Measurements from ENCODE around the gene SERINC5.

SERINC5 gene

GRCh38 chr5:80240368-80240986 lies 15.4 kb downstream of the SERINC5 start:
- Histone ChIP-seq H3K4me1 (ENCODE audit: low read depth, poor library complexity, severe bottlenecking) (peaks cover 23% of the 10 kb centered on the region), H3K4me2 (no peak overlapping the region), H3K79me2 (ENCODE audit: insufficient read depth, low read depth) (peaks cover 72% of the 10 kb centered on the region), H3K36me3 (ENCODE audit: insufficient read depth) (peaks cover 7% of the 10 kb centered on the region; the same call in 1 of the 2 replicates), H4K20me1 (ENCODE audit: insufficient read depth) (no peaks in the 10 kb centered on the region), H3K27ac (no peak overlapping the region), H3K4me3 (IDR thresholded peaks at IDR 0.05; ENCODE audit: insufficient read depth, low read depth, low read length) (no peak overlapping the region), H3K27me3 (ENCODE audit: insufficient read depth, low read depth) (no peaks in the 10 kb centered on the region), H3K9ac (no peak overlapping the region), H2AFZ (ENCODE audit: low read depth) (no peak overlapping the region)
- no peak for TF ChIP-seq CTCF (conservative IDR thresholded peaks at IDR 0.05; ENCODE audit: low read depth, low read length)

GRCh38 chr5:80239680-80240367 lies 16.0 kb downstream of the SERINC5 start:
- peaks cover 66% of the 10 kb centered on the region for H3K79me2 ChIP-seq (ENCODE audit: insufficient read depth, low read depth)
- no peak overlapping the region for H3K4me3 ChIP-seq (IDR thresholded peaks at IDR 0.05; ENCODE audit: insufficient read depth, low read depth, low read length)
- no peaks in the 10 kb centered on the region for H3K27me3 ChIP-seq (ENCODE audit: insufficient read depth, low read depth)
- peaks cover 16% of the 10 kb centered on the region for H3K4me1 ChIP-seq (ENCODE audit: low read depth, poor library complexity, severe bottlenecking)
- no peaks in the 10 kb centered on the region for H4K20me1 ChIP-seq (ENCODE audit: insufficient read depth)
- no peak overlapping the region for H3K27ac ChIP-seq
- H3K9ac ChIP-seq = no peak overlapping the region
- no peak for TF ChIP-seq CTCF (conservative IDR thresholded peaks at IDR 0.05; ENCODE audit: low read depth, low read length)
- no peak overlapping the region for H3K4me2 ChIP-seq
- no peak overlapping the region for H2AFZ ChIP-seq (ENCODE audit: low read depth)
- peaks cover 7% of the 10 kb centered on the region; the same call in 1 of the 2 replicates for H3K36me3 ChIP-seq (ENCODE audit: insufficient read depth)

- Histone ChIP-seq H3K27me3 (ENCODE audit: insufficient read depth, low read depth) (no peaks in the 10 kb centered on the region), H3K79me2 (ENCODE audit: insufficient read depth, low read depth) (peaks cover 58% of the 10 kb centered on the region), H3K4me2 (no peak overlapping the region), H3K27ac (no peak overlapping the region), H4K20me1 (ENCODE audit: insufficient read depth) (no peaks in the 10 kb centered on the region), H3K9ac (no peak overlapping the region), H2AFZ (ENCODE audit: low read depth) (no peak overlapping the region), H3K4me1 (ENCODE audit: low read depth, poor library complexity, severe bottlenecking) (peaks cover 8% of the 10 kb centered on the region), H3K4me3 (IDR thresholded peaks at IDR 0.05; ENCODE audit: insufficient read depth, low read depth, low read length) (no peak overlapping the region), H3K36me3 (ENCODE audit: insufficient read depth) (peaks cover 7% of the 10 kb centered on the region; the same call in 1 of the 2 replicates)
- no peak for TF ChIP-seq CTCF (conservative IDR thresholded peaks at IDR 0.05; ENCODE audit: low read depth, low read length)
These were observed 16.8 kb downstream of the SERINC5 start for GRCh38 chr5:80238778-80239679.

GRCh38 chr5:80238097-80238496 lies 17.8 kb downstream of the SERINC5 start:
- Histone ChIP-seq H3K79me2 (ENCODE audit: insufficient read depth, low read depth) (peaks cover 54% of the 10 kb centered on the region), H3K36me3 (ENCODE audit: insufficient read depth) (peaks cover 7% of the 10 kb centered on the region; the same call in 1 of the 2 replicates), H3K4me2 (no peak overlapping the region), H4K20me1 (ENCODE audit: insufficient read depth) (no peaks in the 10 kb centered on the region), H3K4me1 (ENCODE audit: low read depth, poor library complexity, severe bottlenecking) (peaks cover 8% of the 10 kb centered on the region), H2AFZ (ENCODE audit: low read depth) (no peak overlapping the region), H3K9ac (no peak overlapping the region), H3K27ac (no peak overlapping the region), H3K4me3 (IDR thresholded peaks at IDR 0.05; ENCODE audit: insufficient read depth, low read depth, low read length) (no peak overlapping the region), H3K27me3 (ENCODE audit: insufficient read depth, low read depth) (no peaks in the 10 kb centered on the region)
- no peak for TF ChIP-seq CTCF (conservative IDR thresholded peaks at IDR 0.05; ENCODE audit: low read depth, low read length)

Measured in KMS-11 (cell line).